BLaER1 treated with 17β-estradiol and CSF1 and Interleukin-3, amounts not matched to agents 10 nM and 100 nM (cell line): Measurements from ENCODE around the gene SLC43A2.
A peak's percentile ranks its signal among the peaks of the same experiment; 100 is the strongest.

Experiments used
- H3K27ac ChIP-seq, 11 experiments: shearing (Covaris generic); formaldehyde crosslinking; 2 replicates each; pipeline ENCODE4 v1.8.1; 2022
- H3K27me3 ChIP-seq, 11 experiments: shearing (Covaris generic); formaldehyde crosslinking; 2 replicates each; pipeline ENCODE4 v1.8.1; 2022
- H3K36me3 ChIP-seq, 11 experiments: shearing (Covaris generic); formaldehyde crosslinking; 2 replicates each; pipeline ENCODE4 v1.8.1; 2022
- H3K4me1 ChIP-seq, 10 experiments: shearing (Covaris generic); formaldehyde crosslinking; 2 replicates each; pipeline ENCODE4 v1.8.1; 2022
- H3K4me2 ChIP-seq, 11 experiments: shearing (Covaris generic); formaldehyde crosslinking; 2 replicates each; pipeline ENCODE4 v1.8.1; 2022
- H3K4me3 ChIP-seq, 10 experiments: shearing (Covaris generic); formaldehyde crosslinking; 2 replicates each; pipeline ENCODE4 v1.8.1; 2022
- H3K9ac ChIP-seq, 11 experiments: shearing (Covaris generic); formaldehyde crosslinking; 2 replicates each; pipeline ENCODE4 v1.8.1; 2022
- H3K9me3 ChIP-seq, 11 experiments: shearing (Covaris generic); formaldehyde crosslinking; replicated peaks in 1 of 11; 2 replicates each; pipeline ENCODE4 v1.8.1; 2022
- H4K20me1 ChIP-seq, 11 experiments: shearing (Covaris generic); formaldehyde crosslinking; 2 replicates each; pipeline ENCODE4 v1.8.1; 2022
- Cebpa-rat ChIP-seq, 11 experiments: shearing (Covaris generic); IDR thresholded peaks; 2 replicates each; pipeline ENCODE4 v1.8.1; 2022

The SLC43A2 gene

GRCh38 chr17:1645207-1646171 is 16.9 kb upstream of the SLC43A2 start, which contains the start of gene SCARF1:
Gene SCARF1 (minus strand): TSS chr17:1645732. CDS start chr17:1645697, 35 bp downstream.
- Histone ChIP-seq H3K36me3 (peaks cover 6 to 33% (median 22%) of the 10 kb centered on the region in 11 experiments), H3K27ac (peak within 1 kb of the TSS; percentile 62 to 91 (median 83)), H4K20me1 (peaks cover 11 to 34% (median 25%) of the 10 kb centered on the region in 11 experiments; a peak in 20 of 22 replicates), H3K4me3 (peak within 1 kb of the TSS; percentile 69 to 92 (median 84)), H3K9ac (peak within 1 kb of the TSS; percentile 82 to 90 (median 87)), H3K4me2 (peak within 1 kb of the TSS; percentile 92 to 100 (median 99)), H3K27me3 (no peaks in the 10 kb centered on the region), H3K9me3 (no peaks in the 10 kb centered on the region), H3K4me1 (peaks cover 53 to 72% (median 64%) of the 10 kb centered on the region in 10 experiments)
- no peak for TF ChIP-seq Cebpa-rat (IDR thresholded peaks at IDR 0.05)

GRCh38 chr17:1644493-1645206 is 16.0 kb upstream of the SLC43A2 start:
- Histone ChIP-seq H3K4me2 (peak overlapping the region; percentile 92 to 100 (median 99)), H3K9me3 (no peaks in the 10 kb centered on the region), H3K4me3 (peak overlapping the region; percentile 69 to 92 (median 84)), H3K4me1 (peaks cover 54 to 72% (median 65%) of the 10 kb centered on the region in 10 experiments), H3K36me3 (peaks cover 8 to 35% (median 24%) of the 10 kb centered on the region in 11 experiments; a peak in 21 of 22 replicates), H3K27ac (peak overlapping the region; percentile 62 to 91 (median 83)), H3K27me3 (no peaks in the 10 kb centered on the region), H3K9ac (peak overlapping the region; percentile 82 to 90 (median 87)), H4K20me1 (peaks cover 10 to 35% (median 24%) of the 10 kb centered on the region in 11 experiments; a peak in 18 of 22 replicates)
- TF ChIP-seq Cebpa-rat (IDR thresholded peaks at IDR 0.05): no peak

GRCh38 chr17:1643999-1644492 is 15.4 kb upstream of the SLC43A2 start:
- no peaks in the 10 kb centered on the region for H3K27me3 ChIP-seq
- peak overlapping the region; percentile 82 to 90 (median 87) for H3K9ac ChIP-seq
- no peak for TF ChIP-seq Cebpa-rat (IDR thresholded peaks at IDR 0.05)
- H3K4me3 ChIP-seq: peak overlapping the region; percentile 69 to 92 (median 84)
- H3K4me2 ChIP-seq: peak overlapping the region; percentile 92 to 100 (median 99)
- H3K9me3 ChIP-seq: no peaks in the 10 kb centered on the region
- peaks cover 12 to 41% (median 30%) of the 10 kb centered on the region in 11 experiments; a peak in 21 of 22 replicates for H3K36me3 ChIP-seq
- peaks cover 60 to 77% (median 69%) of the 10 kb centered on the region in 10 experiments for H3K4me1 ChIP-seq
- peak overlapping the region; percentile 42 to 91 (median 83); a peak in 21 of 22 replicates for H3K27ac ChIP-seq
- H4K20me1 ChIP-seq: peaks cover 10 to 41% (median 29%) of the 10 kb centered on the region in 11 experiments; a peak in 18 of 22 replicates

GRCh38 chr17:1643293-1643998 is 14.8 kb upstream of the SLC43A2 start:
- H3K4me3 ChIP-seq: peak overlapping the region; percentile 69 to 92 (median 84)
- no peak for TF ChIP-seq Cebpa-rat (IDR thresholded peaks at IDR 0.05)
- H3K27me3 ChIP-seq: no peaks in the 10 kb centered on the region
- peaks cover 64 to 80% (median 73%) of the 10 kb centered on the region in 10 experiments for H3K4me1 ChIP-seq
- H3K9me3 ChIP-seq: no peaks in the 10 kb centered on the region
- H3K27ac ChIP-seq: peak overlapping the region; percentile 42 to 91 (median 83); a peak in 21 of 22 replicates
- H4K20me1 ChIP-seq: peaks cover 10 to 47% (median 34%) of the 10 kb centered on the region in 11 experiments; a peak in 18 of 22 replicates
- peak overlapping the region; percentile 92 to 100 (median 99) for H3K4me2 ChIP-seq
- peaks cover 13 to 46% (median 36%) of the 10 kb centered on the region in 11 experiments; a peak in 21 of 22 replicates for H3K36me3 ChIP-seq
- peak overlapping the region; percentile 82 to 90 (median 87) for H3K9ac ChIP-seq

GRCh38 chr17:1641065-1641403 is 12.4 kb upstream of the SLC43A2 start:
- Histone ChIP-seq H3K4me2 (peak overlapping the region in 4 of 11 experiments; percentile 4 to 49 (median 20); a peak in 6 of 22 replicates), H3K4me1 (peaks cover 42 to 63% (median 51%) of the 10 kb centered on the region in 10 experiments), H3K9ac (peak overlapping the region in 9 of 11 experiments; percentile 5 to 54 (median 39); a peak in 6 of 22 replicates), H4K20me1 (peaks cover 10 to 67% (median 44%) of the 10 kb centered on the region in 11 experiments; a peak in 18 of 22 replicates), H3K27me3 (no peaks in the 10 kb centered on the region), H3K9me3 (no peaks in the 10 kb centered on the region), H3K4me3 (no peak overlapping the region), H3K27ac (peak overlapping the region in 1 of 11 experiments; percentile 60; a peak in 2 of 22 replicates), H3K36me3 (peaks cover 34 to 64% (median 58%) of the 10 kb centered on the region in 11 experiments)
- TF ChIP-seq Cebpa-rat (IDR thresholded peaks at IDR 0.05): no peak

- Histone ChIP-seq H3K9ac (peak overlapping the region in 10 of 11 experiments; percentile 5 to 59 (median 40); a peak in 13 of 22 replicates), H3K9me3 (no peaks in the 10 kb centered on the region), H3K4me2 (peak overlapping the region; percentile 2 to 57 (median 24); a peak in 18 of 22 replicates), H3K27me3 (no peaks in the 10 kb centered on the region), H3K36me3 (peaks cover 39 to 69% (median 64%) of the 10 kb centered on the region in 11 experiments), H3K4me3 (no peak overlapping the region), H3K4me1 (peaks cover 36 to 58% (median 47%) of the 10 kb centered on the region in 10 experiments), H4K20me1 (peaks cover 10 to 72% (median 44%) of the 10 kb centered on the region in 11 experiments; a peak in 18 of 22 replicates), H3K27ac (peak overlapping the region in 7 of 11 experiments; percentile 7 to 60 (median 18); a peak in 9 of 22 replicates)
- TF ChIP-seq Cebpa-rat (IDR thresholded peaks at IDR 0.05): no peak
Measured at GRCh38 chr17:1640329-1641064, 11.9 kb upstream of the SLC43A2 start.

GRCh38 chr17:1639549-1640180 is 11.0 kb upstream of the SLC43A2 start:
- Histone ChIP-seq H4K20me1 (peaks cover 10 to 80% (median 48%) of the 10 kb centered on the region in 11 experiments; a peak in 19 of 22 replicates), H3K9me3 (no peaks in the 10 kb centered on the region), H3K27me3 (no peaks in the 10 kb centered on the region), H3K27ac (peak overlapping the region in 5 of 11 experiments; percentile 7 to 60 (median 18); a peak in 4 of 22 replicates), H3K36me3 (peaks cover 47 to 78% (median 72%) of the 10 kb centered on the region in 11 experiments), H3K4me3 (no peak overlapping the region), H3K4me1 (peaks cover 28 to 53% (median 42%) of the 10 kb centered on the region in 10 experiments), H3K4me2 (peak overlapping the region; percentile 2 to 57 (median 24); a peak in 17 of 22 replicates), H3K9ac (peak overlapping the region in 10 of 11 experiments; percentile 34 to 59 (median 40); a peak in 13 of 22 replicates)
- TF ChIP-seq Cebpa-rat (IDR thresholded peaks at IDR 0.05): no peak
